ENCODE measurements around the gene DIAPH2.

DNA sequence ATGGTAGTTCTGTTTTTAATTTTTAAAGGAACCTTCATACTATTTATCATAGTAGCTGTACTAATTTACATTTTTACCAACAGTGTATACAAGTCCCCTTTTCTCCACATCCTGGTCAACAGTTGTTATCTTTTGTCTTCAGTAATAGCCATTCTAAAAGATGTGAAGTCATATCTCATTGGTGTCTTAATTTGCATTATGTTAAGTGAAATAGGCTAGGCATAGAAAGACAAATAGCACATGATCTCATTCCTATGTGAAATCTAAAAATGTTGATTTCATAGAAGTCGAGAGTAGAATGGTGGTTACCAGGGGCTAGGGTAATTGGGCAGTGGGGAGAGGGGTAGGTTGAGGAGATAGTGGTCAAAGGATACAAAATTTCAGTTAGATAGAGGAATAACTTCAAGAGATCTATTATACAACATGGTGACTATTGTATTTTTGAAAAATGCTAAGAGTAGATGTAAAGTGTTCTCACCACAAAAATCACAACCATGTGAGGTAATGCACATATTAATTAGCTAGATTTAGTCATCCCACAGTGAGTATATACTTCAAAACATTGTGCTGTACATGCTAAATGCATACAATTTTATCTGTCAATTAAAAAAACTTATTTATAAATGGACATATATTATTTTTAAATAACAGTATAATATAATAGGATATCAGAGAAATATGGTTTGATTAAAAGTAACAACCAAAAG lies 58.9 kb downstream of the DIAPH2 start:
- TF ChIP-seq, protein P1, sequence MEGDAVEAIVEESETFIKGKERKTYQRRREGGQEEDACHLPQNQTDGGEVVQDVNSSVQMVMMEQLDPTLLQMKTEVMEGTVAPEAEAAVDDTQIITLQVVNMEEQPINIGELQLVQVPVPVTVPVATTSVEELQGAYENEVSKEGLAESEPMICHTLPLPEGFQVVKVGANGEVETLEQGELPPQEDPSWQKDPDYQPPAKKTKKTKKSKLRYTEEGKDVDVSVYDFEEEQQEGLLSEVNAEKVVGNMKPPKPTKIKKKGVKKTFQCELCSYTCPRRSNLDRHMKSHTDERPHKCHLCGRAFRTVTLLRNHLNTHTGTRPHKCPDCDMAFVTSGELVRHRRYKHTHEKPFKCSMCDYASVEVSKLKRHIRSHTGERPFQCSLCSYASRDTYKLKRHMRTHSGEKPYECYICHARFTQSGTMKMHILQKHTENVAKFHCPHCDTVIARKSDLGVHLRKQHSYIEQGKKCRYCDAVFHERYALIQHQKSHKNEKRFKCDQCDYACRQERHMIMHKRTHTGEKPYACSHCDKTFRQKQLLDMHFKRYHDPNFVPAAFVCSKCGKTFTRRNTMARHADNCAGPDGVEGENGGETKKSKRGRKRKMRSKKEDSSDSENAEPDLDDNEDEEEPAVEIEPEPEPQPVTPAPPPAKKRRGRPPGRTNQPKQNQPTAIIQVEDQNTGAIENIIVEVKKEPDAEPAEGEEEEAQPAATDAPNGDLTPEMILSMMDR (IDR thresholded peaks at IDR 0.05): no peak
- TF ChIP-seq POLR2A (IDR thresholded peaks at IDR 0.05): no peak

Data from body of pancreas (tissue), 4 donors.